ENCODE data around the gene PTPN13. TPM values are rescaled to one million over a fixed set of nuclear protein-coding genes. Genes with fewer than 3 reads are reported as not detected.

PTPN13 gene
- total RNA-seq, 1 experiment from 2014 or later: 12.1 TPM

GRCh38 chr4:86837691-86838503 lies 243.8 kb downstream of the PTPN13 start:
- ATAC-seq: no peak

DNA sequence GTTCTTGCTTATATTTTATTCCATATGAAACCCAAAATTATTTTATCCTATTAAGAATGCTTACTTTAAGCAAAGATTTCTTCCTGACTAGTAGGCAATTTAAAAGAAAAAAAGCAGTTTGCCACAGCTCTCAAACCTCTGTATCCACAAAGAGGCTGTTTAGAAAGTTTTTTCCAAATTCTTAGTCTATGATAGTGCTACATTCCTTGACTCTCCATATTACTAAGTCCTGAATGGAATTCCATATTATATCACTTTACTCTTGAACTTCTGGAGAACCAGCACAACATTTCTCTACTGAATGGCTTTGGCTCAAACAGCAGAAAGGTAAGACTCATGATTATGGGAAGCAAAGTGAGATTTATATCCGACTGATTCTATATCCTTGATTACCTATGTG lies 246.7 kb downstream of the PTPN13 start:
- no peak overlapping the region for H3K4me3 ChIP-seq (ENCODE audit: low read length)
- no peaks in the 10 kb centered on the region for H4K20me1 ChIP-seq (ENCODE audit: low read length)
- no TSS peak for BruUV-seq (replicated peaks)
- H3K27ac ChIP-seq (ENCODE audit: low read length): no peak overlapping the region
- intact Hi-C loops (cut with micrococcal nuclease): no loop called here
- no peak overlapping the region for H3K4me2 ChIP-seq (ENCODE audit: low read length)
- H3K36me3 ChIP-seq (ENCODE audit: low read depth, low read length): no peaks in the 10 kb centered on the region
- no peak for TF ChIP-seq EZH2 (IDR thresholded peaks at IDR 0.05; ENCODE audit: low read length, unreplicated experiment)
- no peak for TF ChIP-seq EZH2phosphoT487 (IDR thresholded peaks at IDR 0.05; ENCODE audit: borderline replicate concordance, low read length)
- no peak for TF ChIP-seq CTCF (conservative IDR thresholded peaks at IDR 0.05; ENCODE audit: low read depth, low read length)
- no peaks in the 10 kb centered on the region for H3K9me3 ChIP-seq (ENCODE audit: low read length)
- H3K9ac ChIP-seq (ENCODE audit: low read length): no peak overlapping the region
- CTCF ChIA-PET: no interaction called here
- no peaks in the 10 kb centered on the region for H3K9me2 ChIP-seq (replicated peaks; ENCODE audit: low read length)
- no peak for DNase-seq
- H3K27me3 ChIP-seq (ENCODE audit: low read length): no peaks in the 10 kb centered on the region
- no peak for ATAC-seq
- H2AFZ ChIP-seq (ENCODE audit: low read length): no peak overlapping the region
- no peaks in the 10 kb centered on the region for H3K79me2 ChIP-seq (ENCODE audit: low read length)
- H3K4me1 ChIP-seq (ENCODE audit: insufficient read depth, low read length): no peaks in the 10 kb centered on the region
- POLR2A ChIA-PET (ENCODE audit: unreplicated experiment): no interaction called here
- H3F3A ChIP-seq (ENCODE audit: low read length, unreplicated experiment): no peaks in the 10 kb centered on the region

More at GRCh38 chr4:86837691-86838503, 243.8 kb downstream of the PTPN13 start:
- POLR2A ChIA-PET (ENCODE audit: unreplicated experiment): no interaction called here
- intact Hi-C loops (cut with micrococcal nuclease): no loop called here
- no peak overlapping the region for H3K4me2 ChIP-seq (ENCODE audit: low read length)
- H3K9me3 ChIP-seq (ENCODE audit: low read length): no peaks in the 10 kb centered on the region
- no peaks in the 10 kb centered on the region for H3K79me2 ChIP-seq (ENCODE audit: low read length)
- no peaks in the 10 kb centered on the region for H3K4me1 ChIP-seq (ENCODE audit: insufficient read depth, low read length)
- no peaks in the 10 kb centered on the region for H3K27me3 ChIP-seq (ENCODE audit: low read length)
- no peaks in the 10 kb centered on the region for H4K20me1 ChIP-seq (ENCODE audit: low read length)
- H3K27ac ChIP-seq (ENCODE audit: low read length): no peak overlapping the region
- no peak overlapping the region for H2AFZ ChIP-seq (ENCODE audit: low read length)
- H3K9ac ChIP-seq (ENCODE audit: low read length): no peak overlapping the region
- TF ChIP-seq CTCF (conservative IDR thresholded peaks at IDR 0.05; ENCODE audit: low read depth, low read length): no peak
- TF ChIP-seq EZH2phosphoT487 (IDR thresholded peaks at IDR 0.05; ENCODE audit: borderline replicate concordance, low read length): no peak
- no peak for TF ChIP-seq EZH2 (IDR thresholded peaks at IDR 0.05; ENCODE audit: low read length, unreplicated experiment)
- H3K36me3 ChIP-seq (ENCODE audit: low read depth, low read length): no peaks in the 10 kb centered on the region
- no peaks in the 10 kb centered on the region for H3F3A ChIP-seq (ENCODE audit: low read length, unreplicated experiment)
- BruUV-seq (replicated peaks): no TSS peak
- no peak overlapping the region for H3K4me3 ChIP-seq (ENCODE audit: low read length)
- CTCF ChIA-PET: no interaction called here
- no peaks in the 10 kb centered on the region for H3K9me2 ChIP-seq (replicated peaks; ENCODE audit: low read length)
- DNase-seq: no peak

GRCh38 chr4:86841309-86841708 lies 247.2 kb downstream of the PTPN13 start:
- Histone ChIP-seq H3F3A (ENCODE audit: low read length, unreplicated experiment) (no peaks in the 10 kb centered on the region), H3K4me3 (ENCODE audit: low read length) (no peak overlapping the region), H2AFZ (ENCODE audit: low read length) (no peak overlapping the region), H3K36me3 (ENCODE audit: low read depth, low read length) (no peaks in the 10 kb centered on the region), H3K79me2 (ENCODE audit: low read length) (no peaks in the 10 kb centered on the region), H3K4me1 (ENCODE audit: insufficient read depth, low read length) (no peaks in the 10 kb centered on the region), H4K20me1 (ENCODE audit: low read length) (no peaks in the 10 kb centered on the region), H3K27ac (ENCODE audit: low read length) (no peak overlapping the region), H3K27me3 (ENCODE audit: low read length) (no peaks in the 10 kb centered on the region), H3K4me2 (ENCODE audit: low read length) (no peak overlapping the region), H3K9me2 (replicated peaks; ENCODE audit: low read length) (no peaks in the 10 kb centered on the region), H3K9ac (ENCODE audit: low read length) (no peak overlapping the region), H3K9me3 (ENCODE audit: low read length) (no peaks in the 10 kb centered on the region)
- ATAC-seq (no peak), DNase-seq (peak; percentile 2)
- TF ChIP-seq EZH2phosphoT487 (IDR thresholded peaks at IDR 0.05; ENCODE audit: borderline replicate concordance, low read length): no peak
- no TSS peak for BruUV-seq (replicated peaks)
- CTCF ChIA-PET: no interaction called here
- intact Hi-C loops (cut with micrococcal nuclease): no loop called here
- POLR2A ChIA-PET (ENCODE audit: unreplicated experiment): no interaction called here
